K562 (cell line): ENCODE data around the gene PRDM8. TPM values are rescaled to one million over a fixed set of nuclear protein-coding genes. Genes with fewer than 3 reads are reported as not detected.

Experiments used
- ARID3A ChIP-seq: IDR thresholded peaks from 2 replicates; pipeline ENCODE4 v1.6.1; 2012; ENCODE audit warnings: low read depth, low read length, improper control_type of control experiment, borderline replicate concordance
- CBX1 ChIP-seq: sonication (generic); IDR thresholded peaks from 2 replicates; pipeline ENCODE4 v1.6.1; 2016; ENCODE audit warnings: antibody characterized with exemption, low read depth, mild to moderate bottlenecking
- CBX3 ChIP-seq, 2 experiments: IDR thresholded peaks; 1 replicate in 1 of 2; 2 replicates in 1 of 2; pipeline ENCODE4 v1.6.1; 2012; ENCODE audit warnings: inconsistent platforms in 2 of 2, low read length in 2 of 2, borderline replicate concordance in 1 of 2, control low read depth in 1 of 2
- CGGBP1 ChIP-seq: fragments of 250-450 bp; sonication (Bioruptor Pico); IDR thresholded peaks from 2 replicates; pipeline ENCODE4 v1.9.0; 2021; ENCODE audit warnings: mild to moderate bottlenecking
- CHD4 ChIP-seq: fragments of 200-600 bp; sonication (generic); IDR thresholded peaks from 3 replicates; pipeline ENCODE4 v1.6.1; 2012; ENCODE audit warnings: low read depth, mild to moderate bottlenecking, mixed read lengths, low read length, inconsistent platforms; ENCODE audit not compliant: insufficient read depth, insufficient replicate concordance, poor library complexity, severe bottlenecking
- GATAD2B ChIP-seq: fragments of 450-650 bp; IDR thresholded peaks from 2 replicates; pipeline ENCODE4 v1.6.1; 2017; ENCODE audit warnings: mild to moderate bottlenecking, borderline replicate concordance
- KLF6 ChIP-seq: fragments of 250-450 bp; sonication (Bioruptor Pico); IDR thresholded peaks from 2 replicates; pipeline ENCODE4 v1.4.0; 2020; ENCODE audit warnings: mild to moderate bottlenecking, moderate library complexity, borderline replicate concordance
- MAFK ChIP-seq: IDR thresholded peaks from 2 replicates; pipeline ENCODE4 v1.6.1; 2011; ENCODE audit warnings: low read length, improper control_type of control experiment
- MAX ChIP-seq: sonication (generic); formaldehyde crosslinking; IDR thresholded peaks from 2 replicates; pipeline ENCODE4 v1.9.0; 2022; ENCODE audit warnings: mild to moderate bottlenecking, missing genetic modification reagents
- PBX2 ChIP-seq, 2 experiments: IDR thresholded peaks in 1 of 2; conservative IDR thresholded peaks in 1 of 2; 2 replicates each; pipeline ENCODE4 v1.6.1; 2016; ENCODE audit warnings: low read depth in 2 of 2, mild to moderate bottlenecking in 1 of 2, missing compliant biosample characterization in 1 of 2, missing genetic modification characterization in 1 of 2, moderate library complexity in 1 of 2
- SNRNP70 ChIP-seq: fragments of 200-400 bp; formaldehyde crosslinking; optimal IDR thresholded peaks from 2 replicates; pipeline ENCODE3; 2017; ENCODE audit warnings: low read depth, low read length
- XRCC3 ChIP-seq: fragments of 450-650 bp; IDR thresholded peaks from 2 replicates; pipeline ENCODE4 v1.6.1; 2017; ENCODE audit warnings: mild to moderate bottlenecking, moderate library complexity
- ZBTB9 ChIP-seq: fragments of 450-650 bp; formaldehyde crosslinking; IDR thresholded peaks from 2 replicates; pipeline ENCODE4 v1.4.0; 2020; ENCODE audit warnings: mild to moderate bottlenecking, moderate library complexity
- ZNF592 ChIP-seq: fragments of 450-650 bp; IDR thresholded peaks from 2 replicates; pipeline ENCODE4 v1.6.1; 2017; ENCODE audit warnings: antibody characterized with exemption, mild to moderate bottlenecking
- polyA plus RNA-seq, 8 experiments: library from polyadenylated mRNA; depleted of rRNA in 4 of 8; stranded (reverse) in 5 of 8; unstranded in 3 of 8; fragments of >200 nt; fragmentation: Nextera tagmentation in 2 of 8; fragmentation: Illumina TruSeq in 1 of 8; extraction: Ambion mirVana in 2 of 8; extraction: Trizol in 1 of 8; gene quantifications; 2 replicates each; pipeline versions ENCODE4 v1.2.1 to v1.2.3, GENCODE V29; 2011 to 2014; ENCODE audit warnings: inconsistent platforms in 1 of 8, missing spikeins in 1 of 8
- total RNA-seq, 7 experiments: library from RNA; depleted of rRNA in 6 of 7; stranded (reverse); fragments of >200 nt in 6 of 7; fragmentation: Illumina TruSeq in 2 of 7; extraction: Trizol in 2 of 7; gene quantifications; 2 replicates each; pipeline versions ENCODE4 v1.2.1 to v1.2.3, GENCODE V29; 2011 to 2021; ENCODE audit warnings: low replicate concordance in 1 of 7

PRDM8 gene
- total and polyA plus RNA-seq, 9 of the 15 experiments (the other 6 are each of a cell fraction or from before 2014, with no cell fraction given), result 0.40 TPM; not detected in 8

- TF ChIP-seq CGGBP1 (CRISPR knock-in tag), result no peak
- TF ChIP-seq CBX1, result no peak
- TF ChIP-seq PBX2 (CRISPR knock-in tag; IDR thresholded peaks at IDR 0.05; ENCODE audit: low read depth), result no peak
- peak; percentile 72 for TF ChIP-seq PBX2 (tag; conservative IDR thresholded peaks at IDR 0.05; ENCODE audit: low read depth)
- no peak for TF ChIP-seq CHD4
- TF ChIP-seq KLF6 (CRISPR knock-in tag), result no peak; the same call in 1 of the 2 replicates
- no peak for TF ChIP-seq XRCC3
- TF ChIP-seq GATAD2B, result peak; percentile 78; the same call in 1 of the 2 replicates
- TF ChIP-seq ZBTB9 (CRISPR knock-in tag), result no peak
- no peak for TF ChIP-seq MAFK
- TF ChIP-seq ZNF592, result no peak; the same call in 1 of the 2 replicates
- TF ChIP-seq ARID3A, result peak; percentile 64; the same call in 1 of the 2 replicates
- TF ChIP-seq MAX (CRISPR knock-in tag), result no peak
- TF ChIP-seq CBX3 (IDR thresholded peaks at IDR 0.05; ENCODE audit: borderline replicate concordance in 1 of 2, low read length in 2 of 2), result peak in 1 of 2 experiments; percentile 71; a peak in 1 of 3 replicates
- no peak for TF ChIP-seq SNRNP70
Observed at GRCh38 chr4:80179637-80180161, 17.6 kb upstream of the PRDM8 start (continued).
